Iris pigment epithelial cell (primary cell): ENCODE data around the gene CYTH4.

ENCODE experiments used
- DNase-seq: peaks from one replicate; pipeline ENCODE4 v3.0.0-alpha.2; 2011; ENCODE audit warnings: low read depth

The CYTH4 gene

GRCh38 chr22:37290737-37291136 lies 8.4 kb downstream of the CYTH4 start:
- peak; percentile 39 for DNase-seq

GRCh38 chr22:37291559-37292298 lies 9.4 kb downstream of the CYTH4 start:
- no peak for DNase-seq

- no peak for DNase-seq
These were observed 10.3 kb downstream of the CYTH4 start for GRCh38 chr22:37292641-37293040.

GRCh38 chr22:37293172-37293571 lies 10.9 kb downstream of the CYTH4 start:
- no peak for DNase-seq

GRCh38 chr22:37294747-37295146 lies 12.4 kb downstream of the CYTH4 start:
- no peak for DNase-seq

- DNase-seq: no peak
These were observed 13.0 kb downstream of the CYTH4 start for GRCh38 chr22:37295213-37295886.

- no peak for DNase-seq
These were observed 13.6 kb downstream of the CYTH4 start for GRCh38 chr22:37295946-37296345.

- DNase-seq: no peak
These were observed 16.6 kb downstream of the CYTH4 start for GRCh38 chr22:37298748-37299495.

GRCh38 chr22:37299969-37300509 lies 17.7 kb downstream of the CYTH4 start:
- DNase-seq: no peak

GRCh38 chr22:37300551-37301017 lies 18.3 kb downstream of the CYTH4 start:
- no peak for DNase-seq

- no peak for DNase-seq
These were observed 19.0 kb downstream of the CYTH4 start for GRCh38 chr22:37301144-37301830.

GRCh38 chr22:37302674-37303555 lies 20.6 kb downstream of the CYTH4 start:
- DNase-seq: no peak

- peak; percentile 93 for DNase-seq
These were observed 21.5 kb downstream of the CYTH4 start for GRCh38 chr22:37303821-37304274.

- peak; percentile 75 for DNase-seq
These were observed 22.5 kb downstream of the CYTH4 start for GRCh38 chr22:37304595-37305343.

GRCh38 chr22:37305887-37306286 lies 23.6 kb downstream of the CYTH4 start:
- no peak for DNase-seq

GRCh38 chr22:37306494-37306829 lies 24.2 kb downstream of the CYTH4 start:
- DNase-seq: no peak

- DNase-seq: no peak
These were observed 26.3 kb downstream of the CYTH4 start for GRCh38 chr22:37308385-37309200.

GRCh38 chr22:37309211-37310074 lies 27.1 kb downstream of the CYTH4 start:
- no peak for DNase-seq
